ENCODE data around the gene DNAI1.
A peak's percentile ranks its signal among the peaks of the same experiment; 100 is the strongest.
"Not testable (repeated sequence)": the region's sequence is repeated elsewhere in the genome, so short reads cannot be mapped to it uniquely, and the experiment has no call there.

Gene DNAI1

DNA sequence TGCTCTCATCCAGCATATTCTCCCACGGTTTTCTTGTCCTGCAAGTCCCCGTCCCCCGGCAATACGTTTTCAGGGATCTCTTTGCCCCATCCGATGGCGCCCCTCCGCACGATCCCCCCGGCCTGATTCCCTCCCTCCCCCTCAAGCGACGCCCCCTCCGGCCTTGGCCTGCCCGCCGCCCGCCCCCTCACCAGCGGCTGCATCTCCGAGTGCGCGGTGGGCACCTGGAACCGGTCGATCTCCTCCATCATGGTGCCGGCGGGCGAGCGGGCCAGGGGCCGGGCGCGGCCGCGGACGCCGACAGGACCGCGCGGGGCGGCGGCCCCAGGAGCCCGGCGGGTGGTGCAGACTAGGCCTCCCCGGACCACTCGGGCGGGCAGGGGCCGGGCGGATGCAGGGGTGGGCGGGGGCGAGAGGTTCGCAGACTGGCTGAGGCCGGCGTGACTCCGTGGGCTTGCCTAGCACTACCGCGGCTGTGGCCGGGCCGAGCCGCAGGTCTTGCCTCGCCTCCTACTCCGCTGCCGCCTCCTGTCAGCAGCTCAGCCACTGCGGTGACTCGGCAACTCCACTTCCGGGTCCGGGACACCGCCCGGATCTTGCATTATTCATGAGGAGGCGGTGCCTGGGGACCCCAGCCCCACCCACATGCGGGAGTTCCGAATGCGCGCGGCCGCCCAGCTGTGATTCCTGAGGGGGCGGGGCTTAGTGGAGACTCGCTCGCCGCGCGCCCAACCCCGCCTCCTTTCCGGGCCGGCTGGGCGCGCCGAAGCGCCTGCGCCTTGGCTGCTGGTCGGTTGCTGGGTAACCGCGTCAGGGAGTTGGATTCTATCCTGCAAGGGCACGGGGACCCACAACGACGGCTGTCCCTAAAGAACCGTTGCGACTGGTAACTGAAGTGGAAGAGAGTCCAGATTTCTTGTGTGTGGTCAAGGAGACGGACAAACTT lies at the start of gene DNAI1, which contains the start of gene FAM219A:
Gene DNAI1, plus strand, starts transcription at position 793 of the 946 bp plus-strand sequence. CDS start 201 bp downstream, outside the sequence.
Gene FAM219A, minus strand, starts transcription at position 558 of the 946 bp plus-strand sequence. Its CDS starts 307 bp downstream, at position 251.
- DNase-seq (ENCODE audit: low spot score), result peak; percentile 98

DNA sequence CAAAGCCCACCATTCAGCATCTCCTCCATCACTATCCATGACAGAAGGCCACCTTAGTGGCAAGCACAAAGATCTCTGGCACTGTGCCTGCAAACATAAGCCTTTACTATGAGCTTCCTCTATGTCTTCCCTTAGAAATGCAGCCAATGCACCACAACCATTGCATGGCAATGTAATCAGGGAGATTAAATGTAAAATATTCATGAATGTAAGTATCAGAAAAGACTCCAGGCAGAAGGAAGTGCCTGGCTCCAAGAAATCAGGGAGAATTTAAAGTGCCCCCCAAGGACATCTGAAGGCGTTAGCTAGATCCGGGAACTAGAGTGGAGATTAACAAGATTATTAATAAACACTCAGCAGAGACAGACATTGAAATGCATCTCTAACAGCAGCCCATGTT lies 49.5 kb upstream of the DNAI1 start:
- no peak for DNase-seq (ENCODE audit: low spot score)

DNA sequence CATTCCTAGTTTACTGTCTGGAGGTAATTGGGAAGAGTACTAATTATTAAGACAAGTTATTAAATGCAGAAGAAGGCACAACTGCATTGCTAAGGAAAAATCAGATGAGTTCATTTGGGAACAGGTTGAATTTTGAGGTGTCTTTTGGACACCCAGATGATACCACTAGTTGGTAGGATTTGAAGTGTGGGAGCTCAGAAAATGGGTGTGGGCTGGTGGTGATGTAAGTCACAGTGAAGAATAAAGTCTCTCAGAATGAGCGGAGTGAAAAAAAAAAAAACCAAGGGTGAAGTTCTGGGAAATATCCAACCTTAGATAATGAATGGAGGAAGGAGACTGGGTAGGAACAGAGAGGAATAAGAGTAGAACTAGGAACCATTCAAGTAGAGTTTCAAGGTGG lies 46.3 kb upstream of the DNAI1 start:
- DNase-seq (ENCODE audit: low spot score), result no peak

DNA sequence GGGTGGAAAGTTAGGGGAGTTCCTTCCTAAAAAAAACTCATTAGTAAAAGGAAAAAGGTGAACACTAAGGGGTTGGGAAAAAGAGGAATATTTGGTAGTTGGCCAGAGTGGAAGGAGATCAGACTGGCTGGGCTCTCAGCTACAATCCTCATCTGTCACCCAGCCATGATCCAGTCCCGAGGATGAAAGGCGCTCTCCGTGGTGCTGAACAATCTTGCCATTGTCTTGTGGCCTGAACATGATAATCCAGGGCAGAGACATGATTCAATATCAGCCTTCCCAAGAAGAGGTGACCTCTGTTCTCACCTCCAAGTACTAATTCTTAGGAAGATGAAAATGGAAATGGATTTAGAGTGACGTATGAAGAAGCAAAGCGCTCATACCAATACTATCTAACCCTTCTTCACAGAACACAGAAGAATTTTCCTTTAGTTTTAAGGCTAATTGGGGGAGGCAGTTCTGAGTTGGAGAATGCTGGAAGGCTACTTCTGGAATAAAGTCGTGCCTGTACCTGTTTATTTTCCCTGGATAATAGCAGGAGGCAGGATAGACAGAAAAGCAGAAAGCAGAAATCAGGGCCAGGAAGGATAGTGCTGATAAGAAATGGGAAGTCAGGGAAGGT lies 45.3 kb upstream of the DNAI1 start:
- DNase-seq (ENCODE audit: low spot score), result peak; percentile 69

DNA sequence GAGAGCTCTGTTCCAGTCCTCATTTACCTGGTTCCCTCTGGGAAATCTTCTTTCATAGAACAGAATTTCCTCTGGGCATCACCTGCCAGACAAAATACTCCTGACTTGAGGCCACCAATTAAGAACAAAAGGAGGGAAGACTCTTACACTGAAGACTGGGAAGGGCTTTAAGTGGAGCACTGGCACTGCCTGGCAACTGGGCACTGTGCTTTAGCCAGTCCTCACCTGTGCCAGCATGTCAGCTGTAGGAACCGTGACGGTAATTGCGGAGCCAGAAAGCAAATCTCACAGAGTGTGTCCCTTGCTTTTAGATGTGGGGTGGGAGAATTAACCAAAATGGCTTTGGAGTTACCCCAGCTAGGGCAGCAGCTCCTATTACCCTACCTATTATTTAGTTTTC lies 40.9 kb upstream of the DNAI1 start:
- DNase-seq (ENCODE audit: low spot score), result no peak

DNA sequence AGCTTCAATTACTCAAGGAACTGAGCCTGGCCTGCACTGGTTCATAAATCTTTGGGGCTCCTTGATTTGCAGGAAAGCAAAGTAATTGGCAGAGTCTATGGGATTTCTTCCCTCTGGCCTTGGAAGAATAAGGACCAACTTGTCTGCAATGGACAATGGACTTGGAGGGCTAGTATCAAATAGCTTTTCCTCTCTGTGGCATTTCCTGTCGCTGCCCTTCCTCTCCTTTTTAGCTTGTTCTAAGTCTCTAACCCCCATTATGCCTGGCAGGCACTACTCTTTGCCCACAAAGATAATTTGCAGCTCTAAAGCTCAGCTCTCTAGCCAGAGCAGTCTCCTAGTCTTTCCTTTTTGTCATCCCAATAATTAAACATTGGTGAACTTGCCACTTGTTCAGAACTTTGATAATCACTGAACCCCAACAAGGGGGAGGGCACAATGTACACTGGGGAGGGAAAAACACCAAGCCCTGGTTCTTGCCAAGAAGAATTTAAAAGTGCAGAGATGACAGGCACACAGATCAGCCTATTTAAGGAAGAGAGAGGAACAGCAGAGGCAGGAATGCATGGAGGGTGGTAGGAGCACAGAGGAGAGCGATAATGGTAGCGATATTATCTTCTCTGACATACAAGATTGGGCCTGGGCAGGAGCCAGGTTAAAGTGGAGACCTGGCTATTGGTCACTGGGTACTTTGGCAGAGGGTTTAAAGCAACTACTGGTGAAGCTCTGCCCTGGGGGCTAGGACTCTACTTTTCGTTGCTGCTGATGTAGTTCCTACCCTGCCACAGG lies 38.7 kb upstream of the DNAI1 start:
- DNase-seq (ENCODE audit: low spot score), result no peak

DNA sequence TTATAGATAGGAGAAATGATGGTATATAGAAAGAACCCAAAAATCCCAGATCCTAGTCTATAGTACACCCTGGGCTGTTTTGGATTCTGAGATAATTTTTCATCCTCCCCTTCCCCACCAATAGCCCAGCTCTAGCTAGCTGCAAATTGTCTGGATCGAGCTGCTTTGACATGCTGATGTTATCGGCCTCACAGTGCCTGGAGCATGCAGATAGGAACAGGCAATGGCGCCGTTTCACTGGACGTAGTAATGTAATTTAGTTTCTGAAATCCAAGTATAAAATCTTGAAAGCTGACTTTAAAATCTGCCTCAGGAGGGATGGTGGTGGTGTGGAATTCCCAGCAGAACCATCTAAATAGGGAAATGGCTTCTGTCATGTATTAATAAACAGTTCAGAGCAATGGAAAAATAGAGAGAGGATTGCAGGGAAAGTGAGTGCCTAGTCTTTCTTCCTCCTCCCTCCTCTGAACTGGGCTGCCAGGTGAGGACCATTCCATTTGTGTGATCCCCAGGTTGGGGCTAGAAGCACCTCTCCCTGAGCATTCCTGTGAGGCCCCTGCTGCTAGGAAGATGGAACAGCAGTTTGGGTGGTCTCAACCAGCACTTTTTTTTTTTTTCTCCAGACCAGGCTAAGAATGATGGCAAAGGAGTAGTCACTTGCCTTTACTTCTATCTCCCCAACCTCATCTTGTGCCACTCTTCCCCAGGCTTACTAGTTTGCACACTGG lies 32.1 kb upstream of the DNAI1 start:
- no peak for DNase-seq (ENCODE audit: low spot score)

DNA sequence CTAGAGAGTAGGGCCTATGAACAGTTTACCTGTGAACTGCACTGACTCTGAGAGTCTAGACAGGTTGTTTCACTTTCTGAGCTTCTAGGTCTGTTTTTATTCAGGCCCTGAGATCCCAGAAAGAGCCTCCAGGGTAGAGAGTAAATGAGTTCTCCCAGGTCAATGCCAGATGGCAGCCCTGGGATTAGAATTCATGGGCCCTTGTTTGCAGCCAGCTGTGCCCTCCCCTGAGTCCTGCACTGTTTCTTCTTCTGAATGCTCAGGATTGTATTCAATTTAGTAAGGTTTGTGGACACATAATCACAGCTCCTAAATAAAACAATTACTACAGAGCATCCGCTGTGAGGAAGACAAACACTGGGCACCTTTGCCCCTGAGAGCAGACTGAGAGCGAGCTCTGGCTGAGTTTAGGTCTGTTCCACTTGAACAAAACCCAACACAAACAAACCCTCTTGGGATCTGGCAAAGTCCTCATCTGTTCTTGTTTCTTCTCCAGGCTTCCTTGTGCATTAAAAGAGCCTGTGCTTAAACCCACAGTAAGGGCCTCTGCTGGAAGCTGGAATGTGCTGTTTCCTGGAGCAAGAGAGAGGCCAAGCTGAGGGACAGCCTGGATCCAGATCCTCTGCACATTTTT lies 30.2 kb upstream of the DNAI1 start:
- no peak for DNase-seq (ENCODE audit: low spot score)

DNA sequence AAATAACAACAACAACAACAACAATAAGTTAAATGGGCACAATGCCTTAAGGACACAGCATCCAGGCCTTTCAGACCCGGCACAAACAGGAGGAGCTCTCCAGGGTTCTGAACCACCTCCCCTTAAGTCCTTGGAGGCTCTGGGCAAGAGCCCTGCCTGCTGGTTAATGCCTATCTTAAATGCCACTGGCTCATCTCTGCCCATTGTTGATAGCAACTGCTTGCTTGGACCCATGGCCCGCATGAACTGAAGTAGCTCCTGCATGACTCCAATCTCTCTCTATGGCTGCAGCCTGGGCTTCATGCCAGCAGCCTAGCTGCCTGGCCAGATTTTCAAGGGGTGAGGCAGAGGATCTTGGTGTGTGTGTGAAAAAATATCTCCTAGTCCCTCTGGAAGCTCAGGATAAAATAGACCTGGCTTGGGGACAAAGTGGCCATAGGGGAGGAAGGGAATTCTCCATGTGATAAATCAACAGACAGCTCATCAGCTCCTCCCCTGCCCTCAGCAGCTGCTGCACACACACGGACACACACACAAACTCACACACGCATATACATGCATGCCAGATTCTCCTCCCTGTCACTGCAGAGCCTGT lies 27.7 kb upstream of the DNAI1 start:
- peak; percentile 83 for DNase-seq (ENCODE audit: low spot score)

DNA sequence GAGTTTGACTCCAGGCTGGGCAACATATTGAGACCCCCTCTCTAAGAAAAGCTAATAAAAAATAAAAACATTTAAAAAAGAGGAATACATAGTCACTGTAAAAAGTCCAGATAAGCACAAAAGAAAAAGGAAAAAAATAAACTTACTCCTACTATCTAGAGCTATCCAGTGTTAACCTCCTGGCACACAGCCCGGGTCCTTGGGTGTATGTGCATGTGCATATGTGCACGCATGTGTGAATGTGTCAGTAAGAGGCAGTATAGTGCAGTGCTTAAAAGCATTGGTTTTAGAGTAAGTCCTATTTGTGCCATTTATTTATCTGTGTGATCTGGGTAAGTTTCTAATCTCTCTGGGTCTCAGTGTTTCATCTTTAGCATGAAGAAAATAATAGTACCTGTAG lies 26.9 kb upstream of the DNAI1 start:
- no peak for DNase-seq (ENCODE audit: low spot score)

DNA sequence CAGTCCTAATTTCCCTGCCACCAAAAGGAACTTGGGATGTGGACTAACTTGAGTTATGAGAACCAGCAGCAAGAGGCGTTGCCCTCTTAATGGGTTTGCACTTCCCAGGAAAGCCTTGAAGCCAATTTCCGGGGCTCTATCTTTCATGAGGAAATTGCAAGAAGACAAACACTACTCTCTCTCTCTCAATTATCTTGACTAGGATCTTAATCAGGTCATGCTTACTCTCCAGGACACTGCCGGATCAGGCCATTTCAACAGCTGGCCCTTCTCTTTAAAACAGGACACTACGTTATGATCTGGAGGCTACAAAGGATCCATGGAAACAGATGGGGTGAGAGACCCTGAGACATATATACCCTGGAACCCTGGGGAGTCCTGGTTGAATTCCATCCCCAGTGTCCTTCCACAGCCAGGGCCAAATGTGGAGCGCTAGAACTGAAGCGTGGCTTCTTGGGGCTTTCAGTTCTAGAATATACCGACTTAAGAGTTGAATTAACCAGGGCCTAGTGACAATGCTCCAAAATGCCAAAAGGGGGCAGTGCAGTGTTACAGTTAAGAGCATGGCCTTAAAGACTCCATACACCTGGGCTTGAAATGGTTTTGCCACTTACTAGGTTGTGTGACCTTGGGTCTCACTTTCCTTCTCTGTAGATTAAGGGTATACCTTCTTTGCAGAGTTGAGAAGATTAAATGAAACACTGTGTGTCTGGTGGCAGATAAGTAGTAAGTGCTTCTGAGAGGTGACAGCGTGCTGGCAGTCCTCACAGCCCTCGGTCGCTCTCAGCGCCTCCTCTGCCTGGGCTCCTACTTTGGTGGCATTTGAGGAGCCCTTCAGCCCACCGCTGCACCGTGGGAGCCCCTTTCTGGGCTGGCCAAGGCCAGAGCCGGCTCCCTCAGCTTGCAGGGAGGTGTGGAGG lies 21.3 kb upstream of the DNAI1 start:
- peak; percentile 59 for DNase-seq (ENCODE audit: low spot score)

DNA sequence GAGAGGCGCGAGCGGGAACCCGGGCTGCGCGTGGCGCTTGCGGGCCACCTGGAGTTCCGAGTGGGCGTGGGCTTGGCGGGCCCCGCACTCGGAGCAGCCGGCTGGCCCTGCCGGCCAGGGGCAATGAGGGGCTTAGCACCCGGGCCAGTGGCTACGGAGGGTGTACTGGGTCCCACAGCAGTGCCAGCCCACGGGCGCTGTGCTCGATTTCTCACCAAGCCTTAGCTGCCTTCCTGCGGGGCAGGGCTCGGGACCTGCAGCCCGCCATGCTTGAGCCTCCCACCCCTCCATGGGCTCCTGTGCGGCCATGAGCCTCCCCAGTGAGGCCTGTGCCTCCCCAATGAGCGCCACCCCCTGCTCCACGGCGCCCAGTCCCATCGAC lies 20.7 kb upstream of the DNAI1 start:
- DNase-seq (ENCODE audit: low spot score), result not testable (repeated sequence)

DNA sequence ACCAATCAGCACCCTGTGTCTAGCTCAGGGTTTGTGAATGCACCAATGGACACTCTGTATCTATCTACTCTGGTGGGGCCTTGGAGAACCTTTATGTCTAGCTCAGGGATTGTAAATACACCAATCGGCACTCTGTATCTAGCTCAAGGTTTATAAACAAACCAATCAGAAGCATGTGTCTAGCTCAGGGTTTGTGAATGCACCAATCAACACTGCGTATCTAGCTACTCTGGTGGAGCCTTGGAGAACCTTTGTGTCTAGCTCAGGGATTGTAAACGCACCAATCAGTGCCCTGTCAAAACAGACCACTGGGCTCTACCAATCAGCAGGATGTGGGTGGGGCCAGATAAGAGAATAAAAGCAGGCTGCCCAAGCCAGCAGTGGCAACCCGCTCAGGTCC lies 20.1 kb upstream of the DNAI1 start:
- DNase-seq (ENCODE audit: low spot score), result not testable (repeated sequence)

DNA sequence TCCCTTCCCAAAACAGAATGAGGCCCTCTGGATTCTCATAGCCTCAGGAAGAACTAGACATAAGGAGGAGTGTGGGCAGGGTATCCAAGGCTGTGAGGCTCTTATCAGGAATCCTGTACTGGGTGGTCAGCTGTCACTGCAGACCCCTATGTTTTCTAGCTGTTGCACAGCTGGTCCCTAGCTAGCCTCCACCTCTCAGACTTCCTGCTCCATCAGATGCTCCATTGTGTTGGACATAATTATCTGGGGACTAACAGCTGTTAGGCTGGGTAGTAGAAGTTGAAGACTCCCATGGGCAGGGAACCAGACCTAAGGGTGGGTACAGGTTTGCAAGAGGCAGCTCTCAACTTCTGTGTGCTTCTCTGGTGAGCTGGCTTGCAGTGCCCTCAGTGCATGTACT lies 18.6 kb upstream of the DNAI1 start:
- DNase-seq (ENCODE audit: low spot score), result no peak

DNA sequence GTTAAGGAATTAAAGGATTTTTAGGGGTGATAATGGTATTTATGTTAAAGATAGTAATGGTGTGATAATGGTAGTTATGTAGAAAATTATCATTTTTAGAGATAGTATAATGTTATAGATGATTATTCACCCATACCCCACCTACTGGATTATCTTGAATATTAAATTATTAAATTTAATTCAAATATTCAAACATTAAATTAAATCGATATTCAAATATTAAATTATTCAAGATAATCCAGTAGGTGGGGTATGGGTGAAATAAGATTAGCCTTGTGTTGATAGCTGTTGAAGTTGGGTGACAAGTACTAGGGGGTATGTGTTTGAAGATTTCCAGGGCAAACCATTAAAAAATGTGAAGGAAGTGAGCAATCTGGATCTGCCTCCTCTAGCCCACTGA lies 15.8 kb upstream of the DNAI1 start:
- no peak for DNase-seq (ENCODE audit: low spot score)

DNA sequence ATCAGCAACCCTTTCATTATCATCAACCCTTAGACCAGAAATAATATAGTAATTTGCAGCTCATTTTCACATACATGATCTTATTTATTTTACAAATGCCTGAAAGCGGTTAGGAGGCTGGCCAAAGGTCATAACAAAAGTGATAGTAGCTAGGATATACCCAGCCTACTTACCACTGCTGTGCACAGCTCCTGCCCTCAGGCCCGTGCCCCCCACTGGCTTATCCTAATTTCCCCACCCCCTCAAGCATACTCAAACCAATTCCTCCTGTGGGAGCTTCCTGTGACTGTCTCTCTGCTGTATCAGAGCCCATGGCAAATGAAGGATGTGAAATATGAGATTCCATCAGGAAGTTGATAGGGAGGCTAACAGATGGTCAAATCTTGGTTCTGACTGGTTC lies 15.1 kb upstream of the DNAI1 start:
- DNase-seq (ENCODE audit: low spot score), result no peak

DNA sequence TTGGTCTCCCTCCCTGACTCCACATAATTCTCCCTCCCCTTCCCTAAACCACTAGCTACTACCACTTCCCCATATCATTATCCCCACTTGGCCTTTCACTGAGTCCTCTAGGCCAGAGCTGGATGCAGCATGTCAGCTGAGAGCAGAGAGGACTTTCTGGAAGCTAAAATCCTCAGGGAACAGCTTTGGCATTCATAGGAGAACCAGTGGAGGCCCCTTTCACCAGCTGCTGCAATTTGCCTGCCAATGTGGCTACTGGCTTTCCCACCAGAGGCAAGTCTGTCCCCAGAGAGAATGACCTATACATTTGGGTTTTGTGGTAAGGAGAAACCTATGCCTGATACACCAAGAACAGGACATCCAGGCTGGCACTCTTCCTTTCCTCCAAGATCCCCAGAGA lies 14.6 kb upstream of the DNAI1 start:
- DNase-seq (ENCODE audit: low spot score), result no peak

DNA sequence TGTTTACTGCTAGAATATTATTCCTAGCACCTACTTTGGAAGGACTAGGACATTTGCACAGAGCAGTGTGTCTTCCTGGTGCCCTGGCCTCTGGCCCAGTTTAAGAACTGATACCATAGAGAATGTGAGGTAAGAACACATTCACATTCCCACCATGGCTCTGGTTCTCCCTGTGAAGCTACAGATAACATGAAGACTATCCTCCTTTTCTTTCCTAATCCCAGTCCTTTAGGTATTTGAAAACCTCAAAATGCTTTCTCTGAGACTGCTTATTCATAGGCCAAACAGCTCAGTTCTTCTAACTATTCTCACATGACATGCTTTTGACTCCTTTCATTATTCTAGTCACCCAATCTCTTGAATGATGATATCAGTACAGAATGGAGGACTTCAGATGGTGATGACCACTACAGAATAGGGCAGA lies 12.1 kb upstream of the DNAI1 start:
- peak; percentile 51 for DNase-seq (ENCODE audit: low spot score)

DNA sequence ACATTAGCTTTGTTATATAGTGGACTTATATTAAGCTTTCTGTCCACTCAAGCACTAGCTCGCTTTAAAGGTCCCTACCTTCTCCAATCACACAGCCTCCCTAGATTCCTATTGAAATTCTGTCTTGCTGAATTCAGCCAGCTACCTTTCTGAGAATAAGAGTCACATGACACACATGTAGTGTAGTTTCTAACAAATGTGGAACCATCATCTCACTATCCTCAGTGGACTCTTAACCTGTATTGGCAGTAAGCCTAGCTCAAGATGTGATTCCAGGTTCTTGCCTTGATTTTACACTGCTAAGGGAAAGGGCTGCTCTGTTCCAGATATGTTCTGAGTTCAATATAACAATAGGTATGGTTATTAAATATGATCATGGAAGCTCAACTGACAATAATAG lies 11.7 kb upstream of the DNAI1 start:
- no peak for DNase-seq (ENCODE audit: low spot score)

DNA sequence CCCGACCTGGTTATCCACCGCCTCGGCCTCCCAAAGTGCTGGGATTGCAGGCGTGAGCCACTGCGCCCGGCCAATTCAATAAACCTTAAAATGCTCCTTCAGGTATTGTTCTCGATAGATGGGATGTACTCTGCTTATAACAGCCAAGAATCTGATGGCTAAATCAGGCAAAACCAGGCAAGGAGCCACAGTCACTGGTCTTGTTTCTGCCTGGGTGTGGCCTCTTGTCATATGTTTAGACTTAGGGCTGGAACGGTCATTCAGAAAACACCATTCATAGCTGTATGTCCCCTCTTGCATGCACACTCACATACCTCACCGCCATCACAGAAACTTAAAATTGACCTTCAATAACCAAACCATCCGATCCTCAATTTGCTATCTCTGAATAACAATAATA lies 8.0 kb upstream of the DNAI1 start:
- no peak for DNase-seq (ENCODE audit: low spot score)

Data from AG08395 (cell line).